Endothelial cell of umbilical vein (primary cell): ENCODE measurements around the gene PUM2. TPM values are rescaled to one million over a fixed set of nuclear protein-coding genes. Genes with fewer than 3 reads are reported as not detected.

Experiments
- BruUV-seq: library from RNA; stranded (reverse); fragments of 400-500 nt; replicated peaks from 2 replicates; lab custom pipeline; 2021; lab: Mats Ljungman, UMichigan
- CTCF ChIA-PET: fragments of 300-600, 350-600 bp; sonication (Branson Sonifier 250); formaldehyde crosslinking; loops from one replicate; lab custom pipeline; 2021; ENCODE audit warnings: antibody characterized with exemption, inconsistent platforms; lab: Charles Lee
- POLR2A ChIA-PET: fragments of 300-600, 350-600 bp; sonication (Branson Sonifier 250); formaldehyde crosslinking; loops from one replicate; lab custom pipeline; 2021; ENCODE audit warnings: antibody characterized with exemption, inconsistent platforms; lab: Charles Lee
- DNase-seq: peaks from one replicate; pipeline ENCODE4 v3.0.0-alpha.2; 2011; ENCODE audit warnings: low read depth, low spot score
- FAIRE-seq: peaks from 2 replicates; lab custom pipeline; 2011; peaks lifted over from hg19 to GRCh38; lab: Jason Lieb, UNC
- H2AFZ ChIP-seq: 2 replicates; pipeline ENCODE4 v1.6.0; 2012; ENCODE audit warnings: low read depth, low read length, control low read depth, inconsistent platforms
- H3K27ac ChIP-seq: 2 replicates; pipeline ENCODE4 v1.5.1; 2011; ENCODE audit warnings: low read depth, mild to moderate bottlenecking, control low read depth, low read length, moderate library complexity; ENCODE audit not compliant: insufficient read depth
- H3K27me3 ChIP-seq, 2 experiments: 2 replicates each; pipeline versions ENCODE4 v1.6.0 to v1.6.1; 2011; ENCODE audit warnings: low read length in 2 of 2, mixed read lengths in 1 of 2; ENCODE audit not compliant: control insufficient read depth in 2 of 2, insufficient read depth in 2 of 2
- H3K36me3 ChIP-seq, 2 experiments: 2 replicates in 1 of 2; 3 replicates in 1 of 2; pipeline ENCODE4 v1.5.1; 2011; ENCODE audit warnings: low read length in 2 of 2, mild to moderate bottlenecking in 1 of 2, moderate library complexity in 1 of 2; ENCODE audit not compliant: control insufficient read depth in 2 of 2, insufficient read depth in 2 of 2; ENCODE audit errors: extremely low read depth in 1 of 2
- H3K4me1 ChIP-seq: 3 replicates; pipeline ENCODE4 v1.5.1; 2011; ENCODE audit warnings: mild to moderate bottlenecking, low read length; ENCODE audit not compliant: control insufficient read depth, insufficient read depth; ENCODE audit errors: extremely low read depth
- H3K4me2 ChIP-seq: 2 replicates; pipeline ENCODE4 v1.6.1; 2011; ENCODE audit warnings: low read length, control low read depth, mixed read lengths; ENCODE audit not compliant: insufficient read depth
- H3K4me3 ChIP-seq, 3 experiments: fragments of 200-600 bp in 1 of 3; sonication (generic), shearing (Covaris generic) in 1 of 3; replicated peaks in 1 of 3; 2 replicates each; pipeline ENCODE4 v1.5.1; 2011 to 2016; ENCODE audit warnings: control low read depth in 3 of 3, low read length in 3 of 3, mild to moderate bottlenecking in 2 of 3, inconsistent platforms in 1 of 3, low read depth in 1 of 3, moderate library complexity in 1 of 3; ENCODE audit not compliant: insufficient read depth in 1 of 3
- H3K79me2 ChIP-seq: 2 replicates; pipeline ENCODE4 v1.6.0; 2012; ENCODE audit warnings: low read length, inconsistent platforms; ENCODE audit not compliant: control insufficient read depth, insufficient read depth
- H3K9ac ChIP-seq: replicated peaks from 2 replicates; pipeline ENCODE3; 2011; ENCODE audit warnings: low read length, control low read depth; ENCODE audit not compliant: insufficient read depth; ENCODE audit errors: extremely low read depth
- H3K9me1 ChIP-seq: replicated peaks from 3 replicates; pipeline ENCODE4 v1.6.0; 2011; ENCODE audit warnings: mild to moderate bottlenecking, low read length; ENCODE audit not compliant: control insufficient read depth, insufficient read depth; ENCODE audit errors: extremely low read depth
- H3K9me3 ChIP-seq: replicated peaks from 2 replicates; pipeline ENCODE4 v1.5.1; 2012; ENCODE audit warnings: low read length, inconsistent platforms; ENCODE audit not compliant: control insufficient read depth, insufficient read depth
- H4K20me1 ChIP-seq: replicated peaks from 2 replicates; pipeline ENCODE3; 2011; ENCODE audit warnings: mild to moderate bottlenecking, low read length; ENCODE audit not compliant: control insufficient read depth, insufficient read depth; ENCODE audit errors: extremely low read depth
- EZH2 ChIP-seq: IDR thresholded peaks from 2 replicates; pipeline ENCODE4 v1.6.1; 2012; ENCODE audit warnings: borderline replicate concordance, low read depth, mild to moderate bottlenecking, moderate library complexity, low read length, inconsistent platforms; ENCODE audit not compliant: severe bottlenecking
- FOS ChIP-seq: IDR thresholded peaks from 2 replicates; pipeline ENCODE4 v1.6.1; 2011; ENCODE audit warnings: mild to moderate bottlenecking, low read length, moderate library complexity, borderline replicate concordance; ENCODE audit not compliant: insufficient read depth
- GATA2 ChIP-seq: IDR thresholded peaks from 2 replicates; pipeline ENCODE4 v1.7.0; 2011; ENCODE audit warnings: low read depth, mild to moderate bottlenecking, moderate library complexity, mixed read lengths, low read length; ENCODE audit not compliant: insufficient read length, insufficient read depth
- JUN ChIP-seq: IDR thresholded peaks from 2 replicates; pipeline ENCODE4 v1.6.1; 2011; ENCODE audit warnings: borderline replicate concordance, low read depth; ENCODE audit not compliant: insufficient read length, insufficient read depth
- MYC ChIP-seq: IDR thresholded peaks from one replicate; pipeline ENCODE4 v1.6.1; 2011; ENCODE audit warnings: mild to moderate bottlenecking, low read depth, low read length
- POLR2A ChIP-seq: IDR thresholded peaks from 2 replicates; pipeline ENCODE4 v1.6.1; 2012; ENCODE audit warnings: low read depth, mild to moderate bottlenecking, control low read depth, low read length
- POLR2AphosphoS5 ChIP-seq: IDR thresholded peaks from 2 replicates; pipeline ENCODE4 v1.6.1; 2012; ENCODE audit warnings: low read depth, mild to moderate bottlenecking, control low read depth, low read length, moderate library complexity; ENCODE audit not compliant: insufficient read depth
- dilution Hi-C: fragments of 300-500 bp; cut with MboI; formaldehyde crosslinking; loops from one replicate; pipeline ENCODE4 v1.15.0; 2019; ENCODE audit warnings: low sequenced_read_pairs; ENCODE audit not compliant: extremely low pct_ligation_motif_present
- intact Hi-C: fragments of 100-400 bp; cut with micrococcal nuclease; formaldehyde crosslinking; loops from one replicate; pipeline ENCODE4 v1.10.0; 2022
- polyA plus RNA-seq, 4 experiments: library from polyadenylated mRNA; depleted of rRNA in 3 of 4; stranded (reverse) in 3 of 4; unstranded in 1 of 4; fragments of >200 nt; gene quantifications; 2 replicates each; pipeline versions ENCODE4 v1.2.1 to v1.2.3, GENCODE V29; 2011 to 2012; ENCODE audit warnings: missing spikeins in 1 of 4
- total RNA-seq: library from RNA; stranded (reverse); gene quantifications from 2 replicates; pipeline ENCODE4 v1.2.3, GENCODE V29; 2021
- TF ChIP-seq, protein P1 (sequence below), 2 donors: IDR thresholded peaks; 1 replicate in 1 of 2; 2 replicates in 1 of 2; pipeline ENCODE4 v1.5.1; 2011; ENCODE audit warnings: low read length in 2 of 2, mild to moderate bottlenecking in 2 of 2, moderate library complexity in 2 of 2, control low read depth in 1 of 2, inconsistent platforms in 1 of 2, low read depth in 1 of 2; ENCODE audit not compliant: insufficient read depth in 1 of 2; ENCODE audit errors: extremely low read depth in 1 of 2
- TF ChIP-seq, protein P2 (sequence below): IDR thresholded peaks from 2 replicates; pipeline ENCODE4 v1.6.1; 2011; ENCODE audit not compliant: insufficient read depth, insufficient read length

The PUM2 gene
- total and polyA plus RNA-seq, 2 donors (not counting 3 experiments of a cell fraction or from before 2014, with no cell fraction given): 32.9 to 83.7 TPM

DNA sequence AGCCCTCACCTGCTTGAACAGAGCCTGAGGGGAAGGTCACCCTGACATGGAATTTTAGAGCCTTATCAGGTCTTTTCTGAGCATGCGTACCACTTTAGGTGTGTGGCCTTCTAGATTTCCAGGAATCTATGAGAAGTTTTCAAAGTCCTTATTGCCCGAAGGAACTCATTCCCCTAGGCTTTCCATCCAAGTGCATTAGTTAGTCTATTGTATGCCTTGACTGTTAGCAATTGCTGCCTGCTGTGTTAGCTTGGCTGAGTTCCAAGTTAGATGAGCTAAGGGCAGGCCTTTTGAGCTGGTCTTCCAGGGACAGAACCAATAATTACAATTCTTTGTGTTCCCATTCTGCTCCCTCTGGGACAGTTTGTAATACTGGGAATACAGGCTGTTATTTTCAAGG, 30.8 kb upstream of the PUM2 start:
- DNase-seq: peak; percentile 35
- Histone ChIP-seq H3K9me3 (no peaks in the 10 kb centered on the region), H4K20me1 (no peaks in the 10 kb centered on the region), H3K27ac (no peak overlapping the region), H2AFZ (no peak overlapping the region), H3K27me3 (peaks cover 6 to 9% of the 10 kb centered on the region in 2 experiments), H3K36me3 (no peaks in the 10 kb centered on the region), H3K4me2 (no peak overlapping the region), H3K4me1 (no peaks in the 10 kb centered on the region), H3K9ac (no peak overlapping the region), H3K79me2 (no peaks in the 10 kb centered on the region), H3K4me3 (no peak overlapping the region), H3K9me1 (no peaks in the 10 kb centered on the region)
- intact Hi-C loops (no loop called here), dilution Hi-C loops (no loop called here)
- CTCF ChIA-PET: interaction anchor here (0.8 to 4.8 kb wide), 6 partner anchors 15 to 270 kb away, joined by 3 to 28 read pairs (median 6); partner anchors contain the start of gene HS1BP3
- no TSS peak for BruUV-seq
- TF ChIP-seq POLR2AphosphoS5 (no peak), EZH2 (no peak), GATA2 (no peak), FOS (no peak), JUN (no peak), MYC (no peak), POLR2A (no peak)
- TF ChIP-seq, protein P1, sequence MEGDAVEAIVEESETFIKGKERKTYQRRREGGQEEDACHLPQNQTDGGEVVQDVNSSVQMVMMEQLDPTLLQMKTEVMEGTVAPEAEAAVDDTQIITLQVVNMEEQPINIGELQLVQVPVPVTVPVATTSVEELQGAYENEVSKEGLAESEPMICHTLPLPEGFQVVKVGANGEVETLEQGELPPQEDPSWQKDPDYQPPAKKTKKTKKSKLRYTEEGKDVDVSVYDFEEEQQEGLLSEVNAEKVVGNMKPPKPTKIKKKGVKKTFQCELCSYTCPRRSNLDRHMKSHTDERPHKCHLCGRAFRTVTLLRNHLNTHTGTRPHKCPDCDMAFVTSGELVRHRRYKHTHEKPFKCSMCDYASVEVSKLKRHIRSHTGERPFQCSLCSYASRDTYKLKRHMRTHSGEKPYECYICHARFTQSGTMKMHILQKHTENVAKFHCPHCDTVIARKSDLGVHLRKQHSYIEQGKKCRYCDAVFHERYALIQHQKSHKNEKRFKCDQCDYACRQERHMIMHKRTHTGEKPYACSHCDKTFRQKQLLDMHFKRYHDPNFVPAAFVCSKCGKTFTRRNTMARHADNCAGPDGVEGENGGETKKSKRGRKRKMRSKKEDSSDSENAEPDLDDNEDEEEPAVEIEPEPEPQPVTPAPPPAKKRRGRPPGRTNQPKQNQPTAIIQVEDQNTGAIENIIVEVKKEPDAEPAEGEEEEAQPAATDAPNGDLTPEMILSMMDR (IDR thresholded peaks at IDR 0.05; ENCODE audit: extremely low read depth in 1 of 2, insufficient read depth in 1 of 2, low read depth in 1 of 2, low read length in 2 of 2): no peak
- TF ChIP-seq, protein P2, sequence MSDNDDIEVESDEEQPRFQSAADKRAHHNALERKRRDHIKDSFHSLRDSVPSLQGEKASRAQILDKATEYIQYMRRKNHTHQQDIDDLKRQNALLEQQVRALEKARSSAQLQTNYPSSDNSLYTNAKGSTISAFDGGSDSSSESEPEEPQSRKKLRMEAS: no peak
- POLR2A ChIA-PET: no interaction called here
- FAIRE-seq: no peak
